NCI-H1048 (cell line): ENCODE measurements around the gene DDX27.

Experiments used
- DNase-seq: peaks from one replicate; lab custom pipeline; 2025; lab: John Stamatoyannopoulos, UW

DDX27 gene

DNA sequence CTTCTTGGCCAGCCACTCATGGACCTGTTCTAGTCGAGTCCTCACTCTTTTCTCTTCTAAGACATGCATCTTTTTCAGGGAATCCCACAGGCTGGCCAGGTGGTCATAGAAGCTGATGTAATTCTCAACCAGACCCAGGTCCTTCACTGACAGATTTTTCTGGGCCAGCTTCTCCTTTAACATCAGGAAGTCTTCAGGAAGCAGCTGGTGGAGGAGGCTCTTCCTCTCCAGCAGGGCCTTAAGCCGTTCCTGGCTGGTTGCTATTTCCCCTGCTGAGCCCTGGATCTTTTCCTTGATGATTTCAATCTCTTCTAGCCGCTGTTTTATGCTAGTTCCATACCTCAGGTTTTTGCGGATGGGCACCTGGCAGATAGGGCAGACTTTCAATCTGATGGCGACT, 28.6 kb downstream of the DDX27 start:
- DNase-seq, result no peak

DNA sequence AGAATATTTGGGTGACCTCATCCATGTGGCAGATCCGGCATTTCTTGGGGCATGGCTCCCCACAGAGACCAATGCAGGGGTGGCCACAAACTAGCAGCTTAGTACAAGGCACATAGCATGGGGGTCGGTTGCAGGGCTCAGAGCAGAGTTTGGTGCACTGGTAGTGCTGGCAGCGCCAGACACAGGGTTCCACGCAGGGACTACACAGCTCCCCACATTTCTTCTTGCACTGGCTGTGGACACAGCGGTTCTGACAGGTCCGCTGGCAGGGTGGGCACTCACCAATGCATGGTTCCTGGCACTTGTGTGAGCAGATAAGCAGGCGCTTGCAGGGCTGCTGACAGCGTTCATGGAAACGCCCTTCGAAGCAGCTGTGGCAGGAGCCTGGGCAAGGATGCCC, 29.1 kb downstream of the DDX27 start:
- DNase-seq, result no peak

DNA sequence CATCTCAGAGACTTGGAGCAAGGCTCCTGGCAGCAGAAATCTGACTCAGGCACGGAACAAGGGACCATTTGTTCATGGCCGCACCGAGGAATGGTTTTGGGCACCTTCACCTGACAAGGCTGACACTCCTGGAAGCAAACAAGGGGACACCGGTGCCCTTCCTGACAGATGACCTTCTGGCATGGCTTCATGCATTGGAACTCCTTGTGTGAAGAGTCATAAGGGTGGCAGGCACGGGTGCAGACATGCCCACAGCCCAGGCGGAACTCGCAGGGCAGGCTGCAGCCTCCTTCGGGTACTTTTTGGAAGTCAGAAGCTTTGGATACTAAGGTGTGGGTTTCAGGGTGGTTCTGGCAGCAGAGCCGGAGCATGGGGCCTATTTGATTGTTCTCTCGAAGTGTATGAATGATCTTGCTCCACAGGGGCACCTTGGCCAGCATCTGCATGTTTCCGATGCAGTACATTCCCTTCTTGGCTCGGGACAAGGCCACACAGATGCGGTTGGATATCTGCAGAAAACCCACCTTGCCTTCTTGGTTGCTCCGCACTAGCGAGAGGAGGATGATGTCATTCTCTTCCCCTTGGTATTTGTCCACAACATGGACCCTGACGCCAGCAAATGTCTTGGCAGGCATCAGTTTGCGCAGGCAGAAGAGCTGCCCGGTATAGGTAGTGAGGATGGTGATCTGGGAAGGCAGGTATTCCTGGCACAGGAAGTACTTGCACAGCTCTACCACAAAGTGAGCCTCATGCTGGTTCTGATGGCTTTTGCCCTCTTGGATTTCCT, 29.9 kb downstream of the DDX27 start:
- no peak for DNase-seq

DNA sequence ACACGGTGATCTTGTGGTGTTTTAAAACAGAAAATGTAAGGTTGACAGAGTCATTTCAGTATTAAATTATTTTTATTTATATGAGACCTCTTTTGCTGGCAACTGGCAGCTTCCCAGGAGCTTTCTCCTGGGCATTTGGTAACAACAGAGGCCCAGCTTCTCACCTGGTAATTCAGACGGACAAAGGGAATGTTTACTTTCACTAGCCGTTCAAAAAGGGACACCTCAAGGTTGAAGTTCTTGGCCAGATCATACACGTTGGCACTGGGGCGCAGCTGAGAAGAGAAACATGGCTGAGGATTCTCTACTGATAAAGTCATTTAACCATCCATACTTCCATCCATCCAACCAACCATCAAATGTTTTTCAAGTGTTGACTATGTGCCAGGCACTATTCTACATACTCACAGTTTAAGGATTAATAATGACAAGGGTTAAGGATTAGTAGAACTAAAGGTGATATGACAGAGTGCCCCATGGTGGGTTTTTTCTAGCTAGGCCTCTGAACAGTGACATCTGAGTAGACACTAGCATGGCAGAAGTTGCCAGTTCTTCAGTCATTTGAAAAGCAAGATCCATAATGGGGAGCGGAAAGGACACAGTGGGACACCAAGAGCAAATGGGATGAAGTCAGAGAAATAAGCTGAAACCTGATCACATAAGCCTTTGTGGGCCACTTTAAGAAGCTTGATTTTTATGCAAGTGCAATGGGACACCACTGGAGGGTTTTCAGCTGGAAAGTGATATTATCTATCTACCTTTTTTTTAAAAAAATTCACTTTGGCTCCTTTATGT, 33.5 kb downstream of the DDX27 start:
- DNase-seq, result no peak

DNA sequence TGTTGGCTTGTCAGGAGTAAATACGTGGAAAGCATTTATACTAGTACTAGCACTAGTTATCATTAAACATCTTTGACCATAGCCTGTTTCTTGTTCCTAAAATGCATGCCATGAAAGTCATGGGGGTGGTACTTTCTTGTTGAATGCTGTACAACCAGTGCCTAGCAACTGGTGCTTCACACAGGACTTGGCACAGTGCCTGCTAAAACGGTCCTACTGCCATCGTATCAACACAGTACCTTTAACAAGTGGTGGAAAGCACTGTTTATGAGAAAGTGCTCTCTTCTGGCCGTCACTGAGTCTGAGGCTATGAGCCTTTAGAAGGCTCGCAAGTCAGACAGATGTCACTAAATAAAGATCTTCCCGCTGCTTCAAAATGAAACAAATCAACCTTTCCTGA, 37.0 kb downstream of the DDX27 start:
- DNase-seq, result no peak

DNA sequence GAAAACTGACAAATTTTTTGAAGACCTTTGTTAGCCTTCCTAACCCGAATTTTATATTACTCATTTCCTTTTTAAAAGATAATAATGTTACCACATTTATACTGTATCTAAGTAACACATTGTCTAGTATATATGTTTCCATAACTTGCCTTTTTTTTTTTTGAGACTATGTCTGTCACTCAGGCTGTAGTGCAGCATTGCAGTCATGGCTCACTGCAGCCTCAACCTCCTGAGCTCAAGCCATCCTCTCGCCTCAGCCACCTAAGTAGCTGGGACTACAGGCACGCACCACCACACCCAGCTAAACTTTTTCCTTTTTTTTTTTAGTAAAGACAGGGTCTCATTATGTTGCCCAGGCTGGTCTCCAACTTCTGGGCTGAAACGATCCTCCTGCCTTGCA, 40.1 kb downstream of the DDX27 start:
- DNase-seq, result no peak

DNA sequence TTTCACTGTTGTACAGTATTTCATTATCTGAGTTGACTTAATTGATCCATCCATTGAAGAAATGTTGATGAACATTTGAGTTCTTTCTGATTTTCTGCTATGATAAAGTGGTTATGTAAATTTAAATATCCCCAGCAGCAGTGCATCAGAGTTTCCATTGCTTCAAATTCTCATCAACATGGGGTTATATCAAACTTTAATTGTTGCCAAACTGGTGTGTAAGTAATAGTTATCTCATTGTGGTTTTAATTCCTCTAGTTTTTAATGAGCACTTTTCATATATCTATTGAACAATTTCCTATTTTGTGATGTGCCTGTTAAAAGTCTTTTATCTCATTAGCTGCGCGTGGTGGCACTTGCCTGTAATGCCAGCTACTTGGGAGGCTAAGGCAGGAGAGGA, 40.6 kb downstream of the DDX27 start:
- DNase-seq, result no peak

DNA sequence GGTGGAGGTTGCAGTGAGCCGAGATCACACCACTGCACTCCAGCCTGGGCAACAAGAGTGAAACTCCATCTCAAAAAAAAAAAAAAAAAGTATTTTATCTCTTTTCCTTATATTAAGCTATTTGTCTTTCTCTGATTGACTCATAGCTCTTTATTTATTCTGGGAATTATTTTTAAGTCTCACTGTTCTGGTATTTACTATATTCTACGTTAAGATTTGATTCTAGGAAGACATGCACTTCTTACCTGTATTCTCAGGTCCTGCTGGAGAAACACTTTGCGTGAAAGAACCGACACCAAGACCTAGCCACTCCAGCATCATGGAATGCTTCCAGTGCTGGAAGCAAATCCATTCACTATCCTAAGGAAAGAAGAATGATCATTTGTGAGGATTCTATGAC, 41.0 kb downstream of the DDX27 start:
- no peak for DNase-seq

DNA sequence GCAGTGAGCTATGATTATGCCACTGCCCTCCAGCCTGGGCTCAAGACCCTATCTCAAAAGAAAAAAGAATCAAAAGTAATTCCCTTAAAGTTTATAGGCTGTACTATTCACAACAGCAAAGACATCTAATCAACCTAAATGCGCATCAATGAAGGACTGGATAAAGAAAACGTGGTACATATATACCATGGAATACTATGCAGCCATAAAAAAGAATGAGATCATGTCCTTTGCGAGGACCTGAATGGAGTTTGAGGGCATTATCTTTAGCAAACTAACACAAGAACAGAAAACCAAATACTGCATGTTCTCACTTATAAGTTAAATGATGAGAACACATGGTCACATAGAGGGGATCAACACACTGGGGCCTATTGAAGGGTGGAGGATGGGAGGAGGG, 42.0 kb downstream of the DDX27 start:
- no peak for DNase-seq

DNA sequence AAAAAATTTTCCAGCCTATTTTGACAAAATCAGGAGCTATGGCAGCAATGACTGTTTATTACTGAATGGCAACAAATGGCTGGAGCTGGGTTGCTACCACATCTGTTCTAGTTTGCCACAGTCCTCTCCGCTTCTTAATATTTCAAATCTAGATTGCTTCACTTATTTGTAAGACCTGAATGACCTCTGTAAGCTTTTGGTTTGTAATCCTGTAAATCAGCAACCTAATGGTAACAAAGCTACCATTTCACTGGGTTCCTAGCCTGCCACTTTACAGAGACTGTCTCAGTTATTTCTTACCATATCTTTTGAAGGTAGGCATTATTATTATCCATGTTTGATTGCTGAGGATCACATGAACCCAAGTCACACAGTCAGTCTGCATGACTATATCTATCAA, 43.2 kb downstream of the DDX27 start:
- no peak for DNase-seq

DNA sequence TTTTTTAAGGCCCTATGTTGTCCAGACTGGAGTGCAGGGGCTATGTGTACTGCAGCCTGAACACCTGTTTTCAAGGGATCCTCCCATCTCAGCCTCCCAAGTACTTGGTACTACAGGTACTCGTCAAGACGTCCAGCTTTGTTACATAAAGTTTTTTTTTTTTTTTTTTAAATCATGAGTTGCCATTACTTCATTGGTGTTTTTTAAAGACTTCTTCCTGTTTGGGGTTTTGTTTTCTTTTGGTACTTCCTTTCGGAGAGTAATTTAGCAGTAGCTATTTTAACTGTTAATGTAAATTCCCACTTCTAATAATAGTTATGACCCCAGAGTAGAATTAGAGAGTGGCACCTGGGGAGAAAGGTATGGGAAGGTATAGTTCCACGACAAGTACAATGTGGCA, 48.1 kb downstream of the DDX27 start:
- DNase-seq, result no peak

DNA sequence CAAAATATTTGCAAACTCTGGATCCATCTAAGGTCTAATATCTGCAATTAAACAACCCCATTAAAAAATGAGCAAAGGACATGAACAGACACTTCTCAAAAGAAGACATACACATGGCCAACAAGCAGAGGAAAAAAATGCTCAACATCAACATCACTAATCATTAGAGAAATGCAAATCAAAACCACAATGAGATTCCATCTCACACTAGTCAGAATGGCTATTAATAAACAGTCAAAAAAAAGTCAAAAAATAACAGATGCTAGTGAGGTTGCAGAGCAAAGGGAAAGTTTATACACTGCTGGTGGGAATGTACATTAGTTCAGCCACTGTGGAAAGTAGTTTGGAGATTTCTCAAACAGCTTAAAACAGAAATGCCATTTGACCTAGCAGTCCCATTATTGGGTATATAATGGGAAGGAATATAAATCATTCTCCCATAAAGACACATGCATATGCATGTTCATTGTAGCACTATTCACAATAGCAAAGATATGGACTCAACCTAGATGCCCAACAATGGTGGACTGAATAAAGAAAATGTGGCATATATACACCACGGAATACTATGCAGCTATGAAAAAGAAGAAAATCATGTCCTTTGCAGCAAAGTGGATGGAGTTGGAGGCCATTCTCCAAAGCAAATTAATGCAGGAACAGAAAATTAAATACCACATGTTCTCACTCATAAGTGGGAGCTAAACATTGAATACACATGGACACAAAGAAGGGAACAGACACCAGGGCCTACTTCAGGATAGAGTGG, 49.6 kb downstream of the DDX27 start:
- DNase-seq, result no peak

DNA sequence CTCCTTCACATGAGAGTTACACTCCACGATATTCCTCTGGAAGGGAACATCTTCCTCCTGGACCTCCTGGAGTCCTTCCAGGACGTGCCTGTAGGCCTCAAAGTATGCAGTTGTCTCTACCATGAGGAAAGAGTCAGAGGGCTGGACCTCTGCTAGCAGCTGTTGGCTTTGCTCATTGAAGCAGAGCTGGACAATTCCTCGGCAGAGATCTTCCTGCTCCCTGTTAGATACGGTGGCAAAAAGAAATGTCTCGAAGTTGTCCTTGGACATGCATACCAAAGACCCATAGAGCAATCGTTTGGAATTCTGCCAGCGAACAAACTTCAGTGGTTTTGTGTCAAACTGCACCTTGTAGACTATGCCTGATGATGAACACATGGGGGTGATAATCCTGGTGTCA, 51.0 kb downstream of the DDX27 start:
- DNase-seq, result no peak

DNA sequence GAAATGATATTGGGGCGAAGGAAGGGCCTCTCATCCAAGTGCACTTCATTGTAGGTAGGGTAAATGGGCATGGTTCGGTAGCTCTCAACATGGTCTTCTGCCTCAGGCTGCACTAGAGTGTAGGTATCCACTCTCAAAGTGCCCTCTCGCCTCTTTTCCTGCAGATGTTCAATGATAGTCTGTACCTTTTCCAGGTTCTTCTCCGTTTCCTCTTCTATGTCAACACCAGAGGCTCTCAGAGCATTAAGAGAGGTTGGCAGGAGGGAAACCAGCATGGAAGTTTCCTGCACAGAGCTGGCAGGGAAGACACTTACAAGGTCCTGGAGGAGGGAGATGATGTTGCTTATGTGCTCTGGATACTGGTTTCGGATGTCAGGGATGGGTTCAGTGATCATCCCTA, 51.5 kb downstream of the DDX27 start:
- DNase-seq, result no peak

DNA sequence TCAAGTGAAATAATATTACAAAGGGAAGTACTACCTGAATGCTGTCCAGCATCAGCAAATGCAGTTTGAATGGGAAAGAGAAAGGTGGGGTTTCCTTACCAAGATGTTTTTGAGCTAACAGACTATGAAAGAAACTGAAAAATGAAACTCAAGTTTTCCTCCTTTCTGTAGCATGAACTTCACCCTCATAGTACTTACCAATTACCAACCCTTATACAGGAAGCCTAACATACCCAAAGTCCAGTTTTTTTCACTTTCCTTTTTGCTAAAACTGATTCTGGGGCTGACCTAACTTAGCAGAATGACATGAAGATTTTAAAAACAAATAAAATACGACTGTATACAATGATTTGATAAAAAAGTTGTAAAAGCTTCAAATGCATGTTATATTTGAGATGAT, 53.4 kb downstream of the DDX27 start:
- no peak for DNase-seq

DNA sequence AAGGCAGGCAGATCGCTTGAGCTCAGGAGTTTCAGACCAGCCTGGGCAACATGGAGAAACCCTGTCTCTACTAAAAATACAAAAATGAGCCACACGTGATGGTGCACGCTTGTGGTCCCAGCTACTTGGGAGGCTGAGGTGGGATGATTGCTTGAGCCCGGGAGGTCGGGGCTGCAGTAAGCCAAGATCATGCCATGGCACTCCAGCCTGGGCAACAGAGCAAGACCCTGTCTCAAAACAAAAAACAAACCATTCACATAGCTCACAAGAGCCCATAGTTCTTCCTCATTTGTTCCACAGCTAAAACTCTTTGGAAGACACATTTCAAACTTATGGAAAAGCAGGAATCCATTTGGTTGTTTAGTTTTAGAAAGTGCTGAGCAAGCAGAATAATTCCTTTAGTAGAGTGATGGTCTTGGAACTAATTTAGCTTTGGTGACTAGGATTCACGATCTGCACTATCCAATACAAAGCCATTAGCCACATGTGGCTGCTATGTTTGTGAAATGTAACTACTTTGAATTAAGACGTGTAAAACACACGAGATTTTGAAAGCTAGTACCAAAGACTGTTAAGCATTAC, 54.6 kb downstream of the DDX27 start:
- DNase-seq, result no peak

DNA sequence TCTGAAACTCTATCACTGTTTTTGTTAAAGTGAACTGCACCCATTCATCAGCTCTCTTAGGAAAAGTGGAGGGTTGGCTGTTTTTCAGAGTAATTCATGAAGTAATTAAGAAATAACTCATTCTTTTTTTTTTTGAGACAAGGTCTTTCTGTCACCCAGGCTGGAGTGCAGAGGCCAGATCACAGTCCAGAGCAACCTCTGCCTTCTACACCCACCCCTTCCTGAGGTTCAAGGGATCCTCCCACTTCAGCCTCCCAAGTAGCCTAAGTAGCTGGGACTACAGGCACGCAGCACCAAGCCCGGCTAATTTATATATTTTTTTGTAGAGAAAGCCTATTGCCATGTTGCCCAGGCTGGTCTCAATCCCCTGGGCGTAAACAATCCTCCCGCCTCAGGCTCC, 56.0 kb downstream of the DDX27 start:
- DNase-seq, result no peak

DNA sequence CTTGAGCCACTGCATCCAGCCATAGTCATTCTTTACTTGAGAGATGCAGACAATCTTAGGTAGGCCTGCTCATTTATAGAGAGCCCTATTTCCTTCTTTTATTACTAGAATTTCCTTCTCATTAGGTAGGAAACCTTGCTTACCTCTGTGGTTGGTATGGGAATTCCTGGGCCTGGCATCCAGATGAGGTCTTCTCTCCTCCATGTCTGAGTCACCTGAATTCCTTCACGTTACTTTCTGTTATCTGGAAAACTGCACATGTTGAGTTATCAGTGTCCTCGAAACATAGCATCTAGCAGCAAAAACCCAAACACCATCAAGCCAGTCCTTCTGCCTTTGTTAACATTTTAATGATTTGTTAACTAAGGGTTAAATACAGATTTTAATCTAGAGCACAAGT, 56.4 kb downstream of the DDX27 start:
- DNase-seq, result no peak

DNA sequence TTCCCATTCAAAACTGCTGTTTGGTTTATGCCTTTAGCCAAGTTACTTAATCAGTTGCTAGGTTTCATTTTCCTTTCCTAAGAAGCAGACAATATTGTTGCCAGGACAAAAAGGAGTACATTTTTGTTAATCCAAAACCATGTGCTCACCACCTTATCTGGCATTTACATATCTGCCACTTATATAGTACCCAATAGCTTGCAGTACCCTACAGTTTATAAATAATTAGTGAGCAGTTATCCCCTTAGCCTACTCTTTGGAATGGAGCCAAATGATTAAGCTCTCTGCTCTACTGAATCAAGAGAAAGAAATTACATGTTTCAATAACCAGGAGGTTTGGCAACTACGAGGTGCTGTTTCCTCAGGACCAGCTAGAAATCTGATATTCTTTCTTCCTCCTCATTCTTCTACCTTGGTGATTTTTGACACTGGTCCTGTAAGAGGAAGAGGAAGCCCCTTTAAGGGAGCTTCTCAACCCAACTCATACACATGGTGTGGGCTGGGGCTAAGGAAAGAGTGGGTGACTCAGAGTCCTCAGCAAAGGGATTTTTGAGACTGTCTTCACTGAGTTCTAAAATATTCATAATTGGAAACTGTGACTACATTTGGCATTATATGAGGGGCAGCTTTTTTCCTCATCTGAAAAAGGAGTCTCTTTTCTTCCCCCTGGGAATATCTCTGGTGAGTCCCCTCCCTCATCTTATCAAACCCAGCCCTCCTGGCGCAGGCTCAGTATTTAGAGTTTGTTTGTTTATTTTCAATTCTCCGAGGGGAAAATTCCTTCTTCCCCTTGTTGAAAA, 57.1 kb downstream of the DDX27 start:
- no peak for DNase-seq

DNA sequence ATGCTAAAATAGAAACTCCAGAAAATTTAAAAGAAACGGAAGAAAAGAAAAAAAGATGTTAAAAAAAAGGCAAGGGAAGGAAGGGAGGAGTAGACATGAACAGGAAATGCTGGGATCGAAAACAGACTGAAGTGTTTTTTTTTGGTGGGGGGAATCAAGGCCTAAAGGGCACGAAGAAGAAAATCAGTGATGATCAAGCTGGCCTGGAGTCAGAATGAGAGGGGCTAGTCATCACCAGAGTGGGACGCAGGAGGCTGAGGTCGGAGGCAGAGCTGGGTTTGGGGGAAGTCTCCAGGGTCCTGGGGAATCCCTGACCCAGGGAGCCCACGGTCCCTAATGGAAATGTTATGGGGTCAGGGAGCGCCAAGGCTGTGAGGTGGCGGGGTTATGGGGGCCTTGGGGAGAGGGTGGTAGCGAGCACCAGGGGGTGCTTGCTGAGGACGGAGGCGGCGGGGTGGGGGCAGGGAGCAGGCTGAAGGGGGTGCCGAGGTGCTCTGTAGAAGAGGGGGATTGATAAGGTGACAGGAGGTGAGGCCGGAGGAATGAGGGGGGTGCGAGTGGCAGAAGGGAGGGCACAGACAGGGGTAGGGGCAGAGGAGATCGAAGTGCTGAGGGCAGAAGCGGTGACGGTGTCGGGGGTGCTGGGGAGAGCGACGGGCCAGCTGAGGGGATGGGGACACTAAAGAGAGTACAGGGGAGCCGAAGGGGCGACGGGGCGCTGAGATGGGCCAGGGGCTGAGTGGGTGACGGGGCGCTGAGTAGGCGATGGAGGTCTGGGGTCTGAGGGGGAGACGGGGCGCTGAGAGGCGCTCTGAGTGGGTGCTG, 58.0 kb downstream of the DDX27 start:
- DNase-seq, result no peak

DNA sequence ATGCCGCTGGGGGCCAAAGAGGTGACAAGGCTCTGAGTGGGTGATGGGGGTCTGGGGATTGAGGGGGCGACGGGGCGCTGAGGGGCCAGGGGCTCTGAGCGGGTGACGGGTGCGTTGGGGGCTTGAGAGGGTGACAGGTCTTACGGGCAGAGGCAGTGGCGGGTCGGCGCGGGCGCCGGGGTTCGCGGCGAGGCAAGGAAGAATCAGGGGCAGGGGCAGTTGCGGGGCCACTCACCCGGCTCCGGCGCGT, 58.5 kb downstream of the DDX27 start:
- no peak for DNase-seq
